ENCODE measurements around the gene CTBS.

CTBS gene

GRCh38 chr1:84506729-84507453 is 67.3 kb downstream of the CTBS start:
- no peak for DNase-seq (ENCODE audit: extremely low read depth in 1 of 2, low read depth in 1 of 2)

- DNase-seq (ENCODE audit: extremely low read depth in 1 of 2, low read depth in 1 of 2) = peak; percentile 94 to 98
Observed at GRCh38 chr1:84506002-84506728, 68.1 kb downstream of the CTBS start, which contains the start of the genes GNG5 and SPATA1. TSS of gene GNG5 (minus strand) at chr1:84506581. CDS start at chr1:84506091, 490 bp downstream. TSS of gene SPATA1 (plus strand) at chr1:84506386. CDS start at chr1:84516360, 9,974 bp downstream.

- DNase-seq (ENCODE audit: extremely low read depth in 1 of 2, low read depth in 1 of 2) = no peak
Observed at GRCh38 chr1:84505493-84506001, 68.7 kb downstream of the CTBS start.

- no peak for DNase-seq (ENCODE audit: extremely low read depth in 1 of 2, low read depth in 1 of 2)
Observed at GRCh38 chr1:84504580-84505492, 69.4 kb downstream of the CTBS start.

GRCh38 chr1:84502927-84503326 is 71.3 kb downstream of the CTBS start:
- no peak for DNase-seq (ENCODE audit: extremely low read depth in 1 of 2, low read depth in 1 of 2)

Measured in activated CD8-positive, alpha-beta memory T cell treated with anti-CD3 and anti-CD28 coated beads for 1 hour (primary cell).